Kasumi-1 (cell line): ENCODE measurements around the gene DTD1.

ENCODE experiments used
- DNase-seq, 2 experiments: peaks; one replicate each; lab custom pipeline; 2025; lab: John Stamatoyannopoulos, UW

DTD1 gene

DNA sequence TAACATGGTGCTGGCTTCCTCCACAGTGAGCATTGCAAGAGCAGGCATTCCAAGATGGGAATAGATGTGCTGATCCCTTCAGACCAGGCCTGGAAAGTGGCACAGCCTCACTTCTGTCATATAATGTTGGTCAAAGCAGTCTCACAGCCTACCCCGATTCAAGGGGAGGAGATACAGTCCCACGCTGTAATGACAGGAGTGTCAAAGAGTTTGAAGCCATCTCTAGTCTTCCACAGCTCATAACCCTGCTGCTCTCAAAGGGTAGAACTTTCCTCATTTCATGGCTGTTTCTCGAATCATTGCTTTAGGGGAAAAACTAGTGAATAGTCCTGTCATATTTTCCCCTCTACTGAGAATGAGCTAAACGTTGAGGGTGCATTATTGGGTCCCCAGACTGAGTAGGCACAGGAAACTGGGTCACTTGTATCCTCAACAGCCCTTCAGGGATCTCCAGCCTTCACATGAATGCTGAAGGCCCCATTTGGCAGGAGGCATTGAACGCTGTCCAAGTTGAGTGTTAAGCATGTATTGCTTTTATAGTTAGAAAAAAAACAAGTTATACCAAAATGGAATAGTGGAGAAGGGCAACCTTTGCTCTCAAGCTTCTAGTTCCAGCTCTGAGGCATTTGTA lies 27.3 kb downstream of the DTD1 start:
- no peak for DNase-seq

DNA sequence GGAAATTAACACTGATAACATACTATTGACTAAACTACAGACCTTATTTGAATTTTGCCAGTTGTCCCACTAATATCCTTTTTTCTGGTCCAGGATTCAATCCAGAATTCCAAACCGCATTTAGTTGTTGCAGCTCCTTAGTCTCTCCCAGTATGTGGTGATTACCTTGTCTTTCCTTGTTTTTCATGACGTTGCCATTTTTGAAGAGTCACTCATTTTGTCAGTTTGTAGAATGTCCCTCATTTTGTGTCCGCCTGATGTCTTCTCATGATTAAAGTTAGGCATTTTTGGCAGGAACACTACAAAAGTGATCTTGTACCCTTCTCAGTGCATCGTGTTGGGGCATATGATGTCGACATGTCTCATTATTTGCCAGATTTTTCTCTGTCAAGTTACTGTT lies 33.1 kb downstream of the DTD1 start:
- DNase-seq = no peak

DNA sequence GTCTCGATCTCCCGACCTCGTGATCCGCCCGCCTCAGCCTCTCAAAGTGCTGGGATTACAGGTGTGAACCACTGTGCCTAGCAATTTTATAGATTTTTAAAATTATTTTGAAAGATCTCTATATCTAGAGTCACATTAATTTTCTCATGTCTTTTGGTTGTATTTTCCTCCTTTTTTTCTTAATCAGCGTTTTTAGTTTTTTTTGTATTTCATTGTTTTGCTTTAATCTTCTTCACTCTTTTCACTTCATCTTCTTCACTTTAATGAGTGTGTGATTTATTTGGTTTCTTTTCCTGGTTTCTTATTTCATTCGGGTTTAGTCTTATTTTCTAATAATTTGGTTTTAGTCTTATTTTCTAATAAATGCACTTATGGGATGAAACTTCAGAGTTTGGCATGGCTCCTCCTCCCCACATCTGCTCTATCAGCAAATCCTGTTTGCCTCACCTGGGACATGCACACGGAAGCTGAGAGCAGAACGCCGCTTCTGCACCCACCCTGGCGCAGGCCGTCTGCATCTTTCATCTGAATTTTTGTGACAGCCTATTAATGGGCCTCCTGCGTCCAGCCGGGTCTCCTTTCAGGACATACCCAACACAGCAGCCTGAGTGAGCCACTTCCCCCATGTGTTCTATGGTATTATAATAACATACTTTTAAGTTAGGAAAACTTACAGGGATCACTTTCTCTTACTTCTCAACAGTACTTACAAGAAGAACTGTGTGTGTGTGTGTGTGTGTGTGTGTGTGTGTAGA lies 35.5 kb downstream of the DTD1 start:
- no peak for DNase-seq

DNA sequence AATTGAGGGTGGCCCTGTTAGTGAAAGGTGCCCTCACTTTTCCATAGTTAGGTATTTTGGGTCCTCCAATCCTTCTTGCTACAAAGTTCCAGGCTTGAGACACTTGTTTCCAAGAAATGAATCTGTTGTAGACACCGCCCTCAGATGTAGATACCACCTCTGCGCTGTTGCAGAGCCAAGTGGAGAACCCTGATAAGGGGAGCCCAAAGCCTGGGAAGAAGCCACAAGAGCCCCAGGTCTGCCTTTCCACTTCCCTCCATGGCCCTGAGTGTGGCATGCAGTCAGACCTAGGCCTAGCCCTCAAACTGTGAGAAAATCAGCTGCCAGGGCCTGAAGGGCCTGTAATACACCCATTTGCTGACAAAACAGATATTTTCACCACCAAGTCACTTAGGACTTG lies 37.1 kb downstream of the DTD1 start:
- DNase-seq = no peak

DNA sequence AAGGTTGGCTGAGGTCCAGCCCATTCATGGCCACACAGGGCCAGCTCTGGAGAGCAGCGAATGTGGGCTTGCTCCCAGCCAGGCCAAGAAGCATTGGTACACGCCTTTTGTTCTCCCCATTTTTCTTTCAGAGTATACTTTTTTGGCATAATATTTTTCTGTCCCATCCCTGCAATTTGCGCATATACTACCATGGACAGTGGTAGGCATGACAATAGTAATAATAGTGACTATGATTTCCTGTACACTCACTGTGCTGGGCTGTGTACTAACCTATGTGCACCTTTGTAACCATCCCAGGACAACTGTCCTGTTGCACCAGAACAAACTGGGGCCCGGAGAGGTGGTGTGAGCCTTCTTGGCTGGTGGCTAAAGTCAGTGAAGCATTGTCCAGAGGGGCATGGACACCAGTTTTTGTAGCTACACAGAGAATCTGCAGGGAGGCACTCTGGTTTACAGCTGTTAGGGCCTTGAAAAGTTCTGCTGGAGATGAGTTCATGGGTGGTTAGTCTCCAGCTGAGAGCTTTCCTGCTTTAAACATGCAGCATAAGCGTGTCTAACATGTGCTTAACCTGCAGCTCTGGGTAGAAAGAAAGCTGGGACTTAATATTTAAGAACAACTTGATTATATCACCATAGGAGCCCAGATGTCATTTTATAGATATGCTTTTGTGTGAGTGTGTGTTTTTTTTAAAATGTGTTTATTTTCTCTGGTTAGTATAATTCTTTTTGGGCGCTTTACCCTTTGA lies 38.2 kb downstream of the DTD1 start:
- no peak for DNase-seq

DNA sequence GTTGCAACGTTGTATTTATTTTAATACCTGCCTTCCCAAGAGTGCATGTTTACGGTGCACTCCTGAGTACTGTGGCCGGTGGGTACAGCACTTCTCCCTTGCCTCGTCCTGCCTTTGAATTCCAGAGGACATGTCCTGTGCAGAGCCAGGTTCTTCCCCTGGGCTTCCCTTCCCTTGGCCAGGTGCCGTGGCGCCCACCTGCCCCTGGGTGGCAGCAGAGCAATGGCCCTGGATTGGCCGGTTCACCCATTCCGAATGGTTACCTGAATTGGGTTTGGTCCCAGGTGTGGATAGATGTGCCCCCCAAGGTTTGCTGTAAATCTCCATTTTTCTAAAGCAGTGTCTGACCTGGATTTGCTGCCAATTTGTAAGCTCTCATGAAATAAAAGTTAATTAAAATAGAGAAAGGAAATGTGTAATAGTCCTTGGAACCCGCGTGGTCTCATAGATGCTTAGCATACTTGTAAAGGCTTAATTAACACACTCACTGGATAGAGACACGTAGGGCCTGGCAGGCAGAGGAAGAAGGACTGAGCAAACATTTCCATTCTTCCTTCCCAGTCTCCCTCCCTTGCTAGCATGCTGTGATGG lies 40.6 kb downstream of the DTD1 start:
- peak in 1 of 2 experiments; percentile 1 for DNase-seq

DNA sequence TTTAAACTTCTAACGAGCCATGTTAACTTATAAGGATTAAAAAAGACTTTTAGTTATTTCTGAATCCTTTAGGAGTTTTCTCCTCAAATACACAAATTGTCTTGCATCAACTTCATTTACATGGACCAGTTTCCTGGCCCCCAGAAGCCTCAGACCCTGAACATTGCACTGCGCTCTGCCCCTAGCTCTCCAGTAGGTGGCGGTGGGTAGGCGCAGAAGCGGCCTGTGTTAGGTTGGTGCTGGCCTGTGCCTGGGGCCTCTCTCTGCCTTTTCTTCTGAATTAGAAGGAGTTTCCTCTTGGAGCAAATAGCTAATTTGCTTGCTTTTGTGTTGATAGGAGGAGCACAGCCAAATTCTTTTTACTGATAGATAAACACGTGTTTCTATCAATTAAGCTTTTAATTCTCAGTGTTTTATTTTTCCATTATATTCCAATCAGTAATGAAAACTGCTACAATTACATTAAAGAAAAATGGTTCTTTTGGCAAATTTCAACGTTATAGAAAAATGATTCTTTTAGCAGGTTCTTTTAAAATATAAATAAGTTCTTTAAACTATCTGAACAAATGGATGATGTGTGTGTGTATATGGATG lies 44.4 kb downstream of the DTD1 start:
- DNase-seq = peak; percentile 66 to 85

DNA sequence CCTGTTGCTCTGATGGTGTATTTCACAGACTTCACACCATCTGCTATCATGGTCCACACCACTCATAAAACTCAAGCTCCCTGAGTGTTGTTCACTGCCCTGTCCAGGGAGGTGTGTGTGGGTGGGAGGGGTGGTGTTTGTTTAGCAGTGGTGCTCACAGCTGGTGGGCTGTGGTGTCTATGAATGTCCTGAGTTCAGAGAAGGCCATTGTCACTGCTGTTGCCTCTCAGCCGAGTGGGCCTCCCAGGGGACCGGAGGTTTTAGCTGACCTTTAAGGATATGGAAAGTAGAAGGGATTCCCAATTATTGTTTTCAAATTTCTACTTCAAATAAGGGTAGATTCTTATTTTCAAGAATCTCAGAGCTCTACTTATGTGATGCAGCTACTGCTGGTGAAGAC lies 45.6 kb downstream of the DTD1 start:
- no peak for DNase-seq

DNA sequence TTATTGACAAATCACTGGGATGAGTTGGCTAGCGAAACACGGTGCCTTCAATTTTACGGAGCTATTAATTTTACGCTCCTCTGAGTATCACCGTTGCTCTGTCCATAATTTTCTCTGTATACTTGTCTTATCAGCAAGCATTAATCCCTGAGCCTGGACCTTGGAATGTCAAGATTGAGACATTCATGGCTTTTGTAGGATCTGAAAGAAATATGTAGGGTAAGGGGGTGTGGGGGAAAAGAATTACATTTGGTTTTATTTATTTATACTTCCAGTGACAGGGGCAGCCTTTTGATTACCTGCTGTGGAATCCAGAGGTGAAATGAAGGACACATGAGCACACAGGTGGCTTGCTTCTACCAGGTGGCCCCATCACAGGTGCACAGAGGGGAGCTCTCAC lies 46.6 kb downstream of the DTD1 start:
- DNase-seq = no peak

DNA sequence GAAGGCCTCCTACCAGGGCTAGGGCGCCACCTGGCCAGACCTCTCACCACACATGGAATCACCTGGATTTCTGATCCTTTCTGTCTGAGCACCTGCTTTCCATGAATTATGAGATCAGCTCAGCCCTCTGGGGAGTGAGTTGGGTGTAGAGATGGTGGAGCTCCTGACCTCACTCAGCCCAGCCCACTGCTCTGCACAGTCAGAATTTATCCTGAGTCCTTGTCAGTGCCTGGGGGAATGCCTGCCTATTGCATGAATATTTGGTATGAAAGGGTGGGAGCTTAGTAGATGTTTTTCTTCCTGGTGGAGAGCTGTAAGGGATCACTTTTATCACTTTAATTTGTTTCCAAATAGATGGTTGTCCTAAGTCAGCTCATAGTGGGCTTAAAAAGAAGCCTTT lies 47.5 kb downstream of the DTD1 start:
- DNase-seq = no peak

DNA sequence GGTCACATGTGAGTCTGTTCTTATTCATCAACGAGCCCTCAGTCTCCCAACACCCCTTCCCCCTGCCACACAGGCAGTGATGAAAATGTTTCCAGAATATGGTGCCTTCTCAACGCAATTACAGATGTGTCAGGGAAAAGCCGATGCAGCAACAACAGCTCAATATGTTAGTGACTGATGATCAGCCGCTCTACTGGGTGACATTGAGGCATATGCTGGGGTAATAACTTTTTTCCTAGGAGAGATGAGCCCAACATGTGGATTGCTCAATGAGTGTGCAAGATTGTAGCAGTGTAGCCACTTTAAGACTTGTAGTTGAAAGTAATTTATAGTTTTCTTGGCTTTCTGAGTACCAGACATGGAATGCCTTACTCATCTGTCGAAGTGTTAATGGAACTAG lies 49.4 kb downstream of the DTD1 start:
- no peak for DNase-seq

DNA sequence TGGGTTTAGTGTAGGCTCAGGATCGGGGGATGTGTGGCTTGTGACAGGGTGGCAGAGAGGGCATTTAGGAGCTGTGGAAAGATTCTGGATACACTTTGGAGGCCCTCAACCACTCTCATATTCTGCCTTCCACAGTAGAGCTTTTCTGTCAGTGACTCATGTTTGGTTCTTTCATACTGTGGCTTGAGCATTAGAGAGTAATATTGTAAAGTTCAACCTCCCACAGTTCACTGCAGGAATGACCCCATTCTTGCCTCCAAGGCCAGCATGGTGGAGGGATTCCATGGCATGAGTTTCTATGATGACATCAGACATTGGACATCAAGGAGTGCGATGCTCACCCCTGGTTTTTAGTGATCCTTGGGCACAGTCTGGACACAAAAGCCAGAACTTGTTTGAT lies 50.9 kb downstream of the DTD1 start:
- no peak for DNase-seq

DNA sequence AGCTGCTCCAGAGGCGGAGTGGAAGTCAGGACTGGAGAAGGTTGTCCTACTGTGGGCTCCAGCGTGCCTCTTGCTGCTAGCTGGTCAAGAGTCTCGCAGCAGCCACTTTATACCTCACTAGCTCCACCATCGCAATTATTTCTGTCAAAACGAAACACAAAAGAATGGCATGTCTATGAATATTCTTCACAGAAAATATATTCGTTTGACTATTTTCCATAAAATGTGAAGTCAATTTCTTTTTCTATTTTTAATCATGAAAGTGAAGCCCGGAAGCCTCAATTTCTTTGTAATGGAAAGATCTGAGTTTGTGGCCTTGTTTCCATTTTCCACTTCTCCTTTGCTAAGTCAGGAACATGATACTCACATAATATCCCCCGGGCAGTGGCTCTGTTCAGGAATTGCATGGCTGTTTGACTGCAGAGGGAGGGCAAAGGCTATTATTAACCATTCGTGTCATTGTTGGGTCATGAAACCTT lies 51.7 kb downstream of the DTD1 start:
- DNase-seq = no peak

DNA sequence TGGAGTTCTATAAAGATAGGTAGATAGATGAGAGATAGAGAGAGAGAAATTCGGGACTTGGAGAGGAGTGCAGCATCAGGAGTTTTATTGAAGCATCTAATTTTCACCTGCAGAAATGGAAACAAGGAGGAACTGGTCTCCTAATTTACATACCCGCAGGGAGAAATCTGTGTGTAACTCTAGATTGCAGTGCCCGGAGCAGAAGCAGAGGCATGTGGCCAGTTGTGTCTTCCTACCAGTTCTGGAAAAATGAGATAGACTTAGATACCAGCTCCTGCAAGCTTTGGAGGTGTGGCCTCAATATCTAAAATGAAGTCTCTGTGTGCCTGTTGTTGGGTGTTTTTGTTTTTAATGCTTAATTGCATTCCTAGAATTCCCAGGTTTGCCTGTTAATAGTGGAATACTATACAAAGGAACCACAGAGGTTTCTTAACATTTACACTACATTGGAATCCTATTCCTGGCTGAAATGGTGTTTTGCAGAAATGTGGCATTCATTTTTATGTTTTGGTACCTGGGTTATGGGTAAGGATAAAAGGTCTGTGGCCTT lies 57.4 kb downstream of the DTD1 start:
- DNase-seq = no peak

DNA sequence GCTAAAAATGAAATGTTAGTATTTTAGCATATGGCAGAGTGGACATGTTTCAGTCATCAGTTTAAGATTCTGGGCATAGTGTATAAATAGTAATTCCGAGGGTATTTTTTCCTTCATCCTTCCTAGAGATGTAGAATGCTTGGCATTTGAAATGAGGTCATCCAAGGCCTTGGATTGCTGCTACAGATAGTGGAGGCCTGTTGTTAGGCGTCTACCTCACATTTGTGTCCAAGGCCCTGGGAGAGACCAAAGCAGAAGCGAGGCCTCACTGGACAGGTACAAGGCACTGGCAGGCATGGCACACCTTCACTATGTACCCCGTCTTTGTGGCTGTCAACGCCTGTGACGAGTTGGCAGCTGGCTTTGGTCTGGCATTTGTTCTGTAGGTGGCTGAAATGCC lies 58.0 kb downstream of the DTD1 start:
- DNase-seq = no peak

DNA sequence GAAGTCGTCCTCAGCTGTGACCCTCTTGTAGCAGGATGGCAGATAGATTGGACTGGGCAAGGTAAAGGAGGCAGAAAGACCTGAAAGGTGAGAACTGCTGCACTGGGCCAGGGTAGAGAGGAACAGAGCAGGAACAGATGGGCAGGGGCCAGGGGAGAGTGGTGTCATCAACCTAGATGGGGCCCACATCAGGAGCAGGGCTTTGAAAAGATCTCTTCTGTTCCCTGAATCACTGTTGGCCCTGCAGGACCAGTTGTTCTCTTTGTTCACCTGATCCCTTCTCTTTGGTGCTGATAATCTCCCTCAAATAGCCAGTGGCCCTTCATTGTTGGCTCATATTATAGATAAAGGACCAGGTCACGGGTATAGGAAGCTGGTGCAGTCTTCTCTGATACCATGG lies 59.9 kb downstream of the DTD1 start:
- no peak for DNase-seq

DNA sequence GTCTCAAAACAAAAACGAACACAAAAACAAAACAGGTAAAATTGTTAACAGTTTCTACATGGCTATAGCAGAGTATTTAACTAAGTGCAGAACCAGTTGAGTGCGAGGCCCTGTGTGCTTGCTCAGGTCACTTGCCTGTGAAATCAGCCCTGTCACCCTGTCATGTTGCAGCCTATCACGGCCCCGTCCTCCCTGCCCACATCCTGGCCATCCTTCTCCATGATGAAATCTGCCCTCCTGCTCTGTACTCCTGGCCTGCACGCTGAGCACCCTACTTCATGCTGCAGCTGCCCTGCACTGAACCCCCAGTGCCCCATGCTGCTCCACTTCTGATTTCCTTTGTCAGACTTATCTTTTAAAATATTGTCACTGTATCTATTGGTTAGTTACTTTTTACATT lies 62.4 kb downstream of the DTD1 start:
- DNase-seq = no peak

DNA sequence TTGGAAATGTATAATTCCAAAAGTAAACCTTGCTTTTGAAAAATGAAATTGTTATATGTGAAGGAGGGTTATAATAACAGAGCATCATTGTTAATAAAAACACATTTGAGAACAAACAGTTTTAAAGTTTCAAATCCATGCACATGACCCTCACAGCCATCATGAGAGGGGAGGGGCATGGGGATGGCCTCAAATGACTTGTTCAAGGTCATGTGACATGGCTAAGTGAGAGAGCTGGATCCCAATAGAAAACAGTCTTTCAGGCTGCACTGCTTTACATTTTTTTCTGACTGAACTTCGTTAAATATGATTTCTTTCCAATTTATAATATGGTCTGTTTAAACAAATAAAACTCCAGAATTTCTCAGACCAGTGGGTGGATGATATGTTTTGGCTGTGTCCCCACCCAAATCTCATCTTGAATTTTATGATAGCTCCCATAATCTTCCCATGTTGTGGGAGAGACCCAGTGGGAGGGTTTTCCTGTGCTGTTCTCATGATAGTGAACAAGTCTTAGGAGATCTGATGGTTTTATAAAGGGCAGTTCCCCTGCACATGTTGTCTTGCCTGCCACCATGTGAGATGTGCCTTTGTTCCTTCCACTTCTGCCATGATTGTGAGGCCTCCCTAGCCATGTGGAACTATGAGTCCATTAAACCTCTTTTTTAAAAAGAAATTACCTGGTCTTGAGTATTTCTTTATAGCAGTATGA lies 66.0 kb downstream of the DTD1 start:
- DNase-seq = no peak

DNA sequence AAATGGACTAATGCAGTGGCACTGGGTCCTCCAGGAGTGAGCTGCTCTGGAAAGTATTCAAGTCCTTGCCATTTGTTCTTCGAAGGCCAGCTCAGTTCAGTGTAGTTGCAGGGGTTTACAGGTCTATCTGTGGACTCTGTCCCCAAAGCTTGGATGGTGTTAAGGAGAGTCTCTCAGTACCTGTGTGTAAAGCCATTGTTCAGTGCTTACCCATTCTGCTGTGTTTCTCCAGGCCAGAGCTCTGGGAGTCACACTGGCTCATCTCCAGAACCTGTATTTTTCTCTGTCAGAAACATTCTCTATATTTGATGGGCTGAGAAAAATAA lies 66.6 kb downstream of the DTD1 start:
- DNase-seq = no peak

DNA sequence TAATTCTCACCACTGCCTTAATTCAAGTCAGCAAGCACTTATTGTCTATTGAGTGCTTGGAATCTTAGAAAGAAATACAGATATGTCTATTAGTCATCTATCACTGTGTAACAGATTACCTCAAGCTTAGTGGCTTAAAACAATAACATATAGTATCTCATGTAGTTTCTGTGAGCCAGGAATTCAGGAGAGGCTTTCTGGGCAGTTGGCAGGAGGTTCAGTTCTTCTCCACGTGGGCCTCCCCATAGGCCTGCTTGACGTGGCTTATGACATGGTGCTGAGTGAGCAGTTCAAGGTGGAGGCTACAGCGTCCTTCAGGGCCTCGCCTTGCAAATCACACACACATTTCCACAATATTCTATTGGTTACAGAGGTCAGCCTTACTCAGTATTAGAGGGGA lies 69.7 kb downstream of the DTD1 start:
- no peak for DNase-seq

DNA sequence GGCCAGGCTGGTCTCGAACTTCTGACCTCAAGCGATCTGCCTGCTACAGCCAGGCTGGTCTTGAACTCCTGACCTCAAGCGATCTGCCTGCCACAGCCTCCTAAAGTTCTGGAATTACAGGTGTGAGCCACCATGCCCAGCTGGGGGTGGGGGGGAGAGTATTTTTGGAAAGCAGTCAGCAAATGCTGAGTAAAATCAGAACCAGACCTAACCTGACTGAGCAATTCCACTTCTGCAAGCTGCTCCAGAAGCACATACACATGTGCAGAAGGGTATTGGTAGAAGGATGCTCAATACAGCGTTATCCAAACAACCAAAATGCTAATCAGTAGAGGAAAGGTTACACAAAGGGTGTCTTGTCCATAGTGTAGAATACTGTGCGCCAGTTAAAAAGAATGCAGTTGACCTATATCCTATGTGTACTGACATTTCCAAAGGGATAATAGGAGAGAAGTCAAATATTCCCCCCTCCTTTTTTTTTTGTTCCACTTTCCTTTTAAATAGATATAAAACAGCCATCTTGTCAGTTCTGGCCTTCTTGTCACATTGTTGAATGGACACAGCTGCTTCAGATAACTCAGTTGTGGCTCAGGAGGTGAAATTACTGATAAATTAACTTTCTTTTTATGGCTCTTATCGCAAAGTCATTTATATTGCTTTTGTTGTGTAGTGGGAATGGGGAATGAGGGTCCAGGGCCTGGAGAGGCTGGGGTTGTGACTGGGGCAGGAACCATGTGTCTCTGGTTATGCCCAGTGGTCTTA lies 74.6 kb downstream of the DTD1 start:
- DNase-seq = no peak
